Omental fat pad (tissue), 4 donors: Measurements from ENCODE around the gene RNF135. TPM values are rescaled to one million over a fixed set of nuclear protein-coding genes. Genes with fewer than 3 reads are reported as not detected.
"Not testable (repeated sequence)": the region's sequence is repeated elsewhere in the genome, so short reads cannot be mapped to it uniquely, and the experiment has no call there.

ENCODE experiments used
- ATAC-seq: fragments of 150-250 bp; one replicate; pipeline ENCODE4 v1.9.1; 2016; ENCODE audit warnings: mild to moderate bottlenecking, moderate library complexity; ENCODE audit not compliant: low FRiP score
- DNase-seq: peaks from one replicate; pipeline ENCODE4 v3.0.0-alpha.2; 2019; ENCODE audit warnings: low spot score
- total RNA-seq, 4 donors: library from RNA; depleted of rRNA; stranded (reverse); fragments of >200 nt; gene quantifications; one replicate each; pipeline ENCODE4 v1.1.0, GENCODE V29; 2016
- TF ChIP-seq, protein P1 (sequence below), 3 donors: fragments of 450-650 bp; IDR thresholded peaks; one replicate each; pipeline ENCODE4 v1.5.1; 2016 to 2017; ENCODE audit warnings: antibody characterized with exemption in 3 of 3, mild to moderate bottlenecking in 3 of 3, moderate library complexity in 2 of 3

RNF135 gene
- total RNA-seq, 4 donors from 2014 or later, result 24.7 to 57.5 (median 40.5) TPM

- DNase-seq, result no peak
- no peak for ATAC-seq
- TF ChIP-seq, protein P1, sequence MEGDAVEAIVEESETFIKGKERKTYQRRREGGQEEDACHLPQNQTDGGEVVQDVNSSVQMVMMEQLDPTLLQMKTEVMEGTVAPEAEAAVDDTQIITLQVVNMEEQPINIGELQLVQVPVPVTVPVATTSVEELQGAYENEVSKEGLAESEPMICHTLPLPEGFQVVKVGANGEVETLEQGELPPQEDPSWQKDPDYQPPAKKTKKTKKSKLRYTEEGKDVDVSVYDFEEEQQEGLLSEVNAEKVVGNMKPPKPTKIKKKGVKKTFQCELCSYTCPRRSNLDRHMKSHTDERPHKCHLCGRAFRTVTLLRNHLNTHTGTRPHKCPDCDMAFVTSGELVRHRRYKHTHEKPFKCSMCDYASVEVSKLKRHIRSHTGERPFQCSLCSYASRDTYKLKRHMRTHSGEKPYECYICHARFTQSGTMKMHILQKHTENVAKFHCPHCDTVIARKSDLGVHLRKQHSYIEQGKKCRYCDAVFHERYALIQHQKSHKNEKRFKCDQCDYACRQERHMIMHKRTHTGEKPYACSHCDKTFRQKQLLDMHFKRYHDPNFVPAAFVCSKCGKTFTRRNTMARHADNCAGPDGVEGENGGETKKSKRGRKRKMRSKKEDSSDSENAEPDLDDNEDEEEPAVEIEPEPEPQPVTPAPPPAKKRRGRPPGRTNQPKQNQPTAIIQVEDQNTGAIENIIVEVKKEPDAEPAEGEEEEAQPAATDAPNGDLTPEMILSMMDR (IDR thresholded peaks at IDR 0.05), result no peak
These were observed 37.0 kb downstream of the RNF135 start for GRCh38 chr17:31007695-31008373.

- TF ChIP-seq, protein P1 (IDR thresholded peaks at IDR 0.05), result no peak
- ATAC-seq, result peak; percentile 87
- DNase-seq, result no peak
These were observed 37.7 kb downstream of the RNF135 start for GRCh38 chr17:31008374-31009041.

DNA sequence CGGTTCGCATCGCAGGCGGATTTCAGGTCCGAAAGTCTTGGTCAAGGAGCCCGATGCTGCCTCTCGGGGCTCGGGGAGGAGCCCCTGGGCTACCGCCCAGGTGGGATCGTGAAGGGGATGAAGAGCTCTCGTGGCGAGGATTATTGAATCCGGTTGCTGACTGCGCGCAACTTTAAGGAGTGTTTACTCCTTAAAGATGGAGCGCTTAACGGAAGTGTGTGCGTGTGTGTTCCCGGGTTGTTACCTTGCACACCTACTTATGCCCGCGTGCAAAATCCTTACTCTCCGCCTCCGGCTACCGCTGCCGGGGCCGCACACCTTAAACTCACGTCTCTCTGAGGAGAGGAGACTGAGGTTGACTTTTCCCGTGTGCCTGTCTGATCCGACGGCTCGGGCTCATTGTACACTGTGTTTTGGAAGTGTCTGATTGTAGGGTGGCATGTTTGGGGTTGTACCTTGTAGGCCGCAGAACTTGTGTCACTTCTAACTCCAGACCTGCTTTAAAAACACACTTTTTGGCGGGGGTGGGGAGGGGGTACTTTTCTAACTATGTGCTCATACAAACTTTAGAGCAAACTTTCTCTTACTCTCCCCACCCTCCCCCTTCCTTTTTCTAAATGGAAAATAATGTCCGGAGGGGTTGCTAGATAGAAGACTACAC, 38.3 kb downstream of the RNF135 start:
- not testable (repeated sequence) for DNase-seq
- peak; percentile 35 for ATAC-seq

- not testable (repeated sequence) for ATAC-seq, DNase-seq
These were observed 39.2 kb downstream of the RNF135 start for GRCh38 chr17:31010014-31010413.

GRCh38 chr17:31013844-31014243, 43.0 kb downstream of the RNF135 start:
- DNase-seq (no peak), ATAC-seq (no peak)
- TF ChIP-seq, protein P1 (IDR thresholded peaks at IDR 0.05), result no peak

DNA sequence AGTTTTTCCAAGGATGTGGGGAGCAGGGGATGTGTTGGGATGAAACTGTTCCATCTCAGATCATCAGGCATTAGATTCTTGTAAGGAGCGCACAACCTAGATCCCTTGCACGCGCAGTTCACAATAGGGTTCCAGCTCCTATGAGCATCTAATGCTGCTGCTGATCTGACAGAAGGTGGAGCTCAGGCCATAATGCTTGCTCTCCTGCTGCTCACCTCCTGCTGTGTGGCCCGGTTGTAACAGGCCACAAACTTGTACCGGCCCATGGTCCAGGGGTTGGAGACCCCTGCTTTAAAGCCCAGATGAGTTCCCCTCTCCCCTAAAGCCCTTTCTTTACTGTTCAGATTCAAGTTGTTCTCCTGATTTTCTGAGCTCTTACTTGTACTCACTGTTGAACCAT, 44.8 kb downstream of the RNF135 start:
- ATAC-seq (no peak), DNase-seq (no peak)
- TF ChIP-seq, protein P1 (IDR thresholded peaks at IDR 0.05), result no peak

DNA sequence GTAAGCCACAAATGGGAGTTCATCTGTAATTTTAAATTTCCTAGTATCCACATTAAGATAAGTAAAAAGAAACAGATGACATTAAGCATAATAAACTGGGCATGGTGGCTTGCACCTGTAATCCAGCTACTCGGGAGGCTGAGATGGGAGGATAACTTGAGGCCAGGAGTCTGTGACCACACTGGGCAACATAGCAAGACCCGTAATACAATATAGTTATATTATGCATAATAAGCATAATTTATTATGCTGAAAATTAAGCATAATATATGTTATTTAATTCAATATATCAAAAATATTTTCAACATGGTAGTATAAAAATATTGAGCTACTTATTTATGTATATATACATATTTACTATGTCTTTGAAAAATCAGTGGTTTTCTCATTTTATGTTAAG, 48.2 kb downstream of the RNF135 start:
- ATAC-seq (no peak), DNase-seq (no peak)
- TF ChIP-seq, protein P1 (IDR thresholded peaks at IDR 0.05), result no peak

DNA sequence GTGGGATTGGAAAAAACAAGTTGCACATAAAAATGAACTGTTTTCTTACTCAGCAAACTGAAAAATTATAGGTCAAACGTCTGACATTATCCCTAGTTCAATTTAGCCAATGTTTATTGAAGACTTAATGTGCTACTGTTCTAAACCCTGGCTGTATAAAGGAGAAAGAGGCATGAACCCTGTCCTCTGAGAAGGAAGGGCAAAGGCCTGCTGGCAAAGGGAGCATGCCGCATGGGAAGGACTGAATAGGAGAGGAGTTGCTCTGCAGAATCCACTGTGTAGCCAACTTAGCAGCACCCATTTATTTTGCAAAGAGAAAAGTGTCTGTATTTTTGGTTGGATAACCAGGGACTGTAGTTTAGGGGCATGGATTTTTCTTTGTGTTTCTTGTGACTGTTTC, 52.3 kb downstream of the RNF135 start:
- ATAC-seq, DNase-seq: not testable (repeated sequence)
